Chondrocyte (in vitro differentiated cells): Measurements from ENCODE around the gene NUDT5. TPM values are rescaled to one million over a fixed set of nuclear protein-coding genes. Genes with fewer than 3 reads are reported as not detected.

Source experiments
- DNase-seq: peaks from one replicate; pipeline ENCODE4 v3.0.0; 2021; ENCODE audit warnings: mixed read lengths, low spot score
- H3K27ac Mint-ChIP-seq: one replicate; pipeline ENCODE4 v1.8.0; 2021; ENCODE audit warnings: mild to moderate bottlenecking, moderate library complexity, mixed read lengths; ENCODE audit not compliant: unreplicated experiment
- H3K27me3 Mint-ChIP-seq: 2 replicates; pipeline ENCODE4 v1.8.0; 2021; ENCODE audit warnings: low read depth, mixed read lengths
- H3K36me3 Mint-ChIP-seq: 2 replicates; pipeline ENCODE4 v1.8.0; 2021; ENCODE audit warnings: low read depth, mixed read lengths
- H3K4me1 Mint-ChIP-seq: 2 replicates; pipeline ENCODE4 v1.8.0; 2021; ENCODE audit warnings: low read depth, mild to moderate bottlenecking, mixed read lengths
- H3K4me3 Mint-ChIP-seq: one replicate; pipeline ENCODE4 v1.8.0; 2021; ENCODE audit warnings: mild to moderate bottlenecking, moderate library complexity, mixed read lengths; ENCODE audit not compliant: unreplicated experiment
- H3K9me3 Mint-ChIP-seq: 2 replicates; pipeline ENCODE4 v1.8.0; 2021; ENCODE audit warnings: low read depth, mixed read lengths
- total RNA-seq: library from RNA; stranded (reverse); gene quantifications from 3 replicates; pipeline ENCODE4 v1.2.1, GENCODE V29; 2021
- TF ChIP-seq, protein P1 (sequence below): fragments of 200-600 bp; sonication (generic); IDR thresholded peaks from 2 replicates; pipeline ENCODE4 v1.5.0; 2021; ENCODE audit warnings: antibody characterized with exemption, mild to moderate bottlenecking, moderate library complexity

NUDT5 gene
- total RNA-seq, 1 donor from 2014 or later = 43.9 TPM

DNA sequence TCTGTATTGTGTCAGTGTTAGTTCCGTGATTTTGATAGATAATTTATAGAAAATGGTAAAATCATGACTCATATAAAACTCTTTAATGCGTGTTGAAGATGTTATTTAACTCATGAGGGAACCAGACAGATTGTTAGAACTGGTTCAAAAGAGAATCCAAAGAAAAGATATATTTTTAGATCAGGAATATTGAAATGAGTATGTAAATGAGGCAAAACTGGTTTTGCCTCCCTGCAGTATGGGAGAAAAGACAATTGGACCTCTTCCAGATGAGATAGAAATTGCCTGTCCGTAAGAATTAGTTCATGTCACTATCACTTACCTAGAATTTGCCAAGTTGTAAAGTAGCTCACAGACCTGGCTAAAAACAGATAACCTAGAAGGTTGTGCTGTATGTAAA lies 17.9 kb upstream of the NUDT5 start:
- no peak for DNase-seq

DNA sequence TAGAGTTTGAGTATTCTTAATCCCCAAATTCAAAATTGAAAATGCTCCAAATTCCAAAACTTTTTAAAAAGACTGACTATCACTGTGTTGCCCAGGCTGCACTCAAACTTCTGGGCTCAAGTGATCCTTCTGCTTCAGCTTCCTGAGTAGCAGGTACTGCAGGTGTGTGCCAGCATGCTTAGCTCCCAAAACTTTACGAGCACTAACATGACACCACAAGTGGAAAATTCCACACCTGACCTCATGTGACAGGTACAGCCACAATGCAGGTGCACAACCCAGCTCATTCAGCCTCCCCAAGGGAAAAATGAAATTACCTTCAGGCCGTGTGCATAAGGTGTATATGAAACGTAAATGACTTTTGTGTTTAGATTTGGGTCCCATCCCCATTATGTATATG lies 16.8 kb upstream of the NUDT5 start:
- Mint-ChIP-seq H3K27me3 (no peaks in the 10 kb centered on the region), H3K27ac (no peak overlapping the region), H3K4me1 (peaks cover 11% of the 10 kb centered on the region), H3K9me3 (no peaks in the 10 kb centered on the region), H3K4me3 (no peak overlapping the region), H3K36me3 (peaks cover 28% of the 10 kb centered on the region)
- TF ChIP-seq, protein P1, sequence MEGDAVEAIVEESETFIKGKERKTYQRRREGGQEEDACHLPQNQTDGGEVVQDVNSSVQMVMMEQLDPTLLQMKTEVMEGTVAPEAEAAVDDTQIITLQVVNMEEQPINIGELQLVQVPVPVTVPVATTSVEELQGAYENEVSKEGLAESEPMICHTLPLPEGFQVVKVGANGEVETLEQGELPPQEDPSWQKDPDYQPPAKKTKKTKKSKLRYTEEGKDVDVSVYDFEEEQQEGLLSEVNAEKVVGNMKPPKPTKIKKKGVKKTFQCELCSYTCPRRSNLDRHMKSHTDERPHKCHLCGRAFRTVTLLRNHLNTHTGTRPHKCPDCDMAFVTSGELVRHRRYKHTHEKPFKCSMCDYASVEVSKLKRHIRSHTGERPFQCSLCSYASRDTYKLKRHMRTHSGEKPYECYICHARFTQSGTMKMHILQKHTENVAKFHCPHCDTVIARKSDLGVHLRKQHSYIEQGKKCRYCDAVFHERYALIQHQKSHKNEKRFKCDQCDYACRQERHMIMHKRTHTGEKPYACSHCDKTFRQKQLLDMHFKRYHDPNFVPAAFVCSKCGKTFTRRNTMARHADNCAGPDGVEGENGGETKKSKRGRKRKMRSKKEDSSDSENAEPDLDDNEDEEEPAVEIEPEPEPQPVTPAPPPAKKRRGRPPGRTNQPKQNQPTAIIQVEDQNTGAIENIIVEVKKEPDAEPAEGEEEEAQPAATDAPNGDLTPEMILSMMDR = no peak
- no peak for DNase-seq

More for the DNA sequence above, 17.9 kb upstream of the NUDT5 start:
- TF ChIP-seq, protein P1 = no peak
- no peak overlapping the region for H3K4me3 Mint-ChIP-seq
- peaks cover 11% of the 10 kb centered on the region for H3K4me1 Mint-ChIP-seq
- peaks cover 27% of the 10 kb centered on the region for H3K36me3 Mint-ChIP-seq
- H3K27me3 Mint-ChIP-seq = no peaks in the 10 kb centered on the region
- no peak overlapping the region for H3K27ac Mint-ChIP-seq
- no peaks in the 10 kb centered on the region for H3K9me3 Mint-ChIP-seq

DNA sequence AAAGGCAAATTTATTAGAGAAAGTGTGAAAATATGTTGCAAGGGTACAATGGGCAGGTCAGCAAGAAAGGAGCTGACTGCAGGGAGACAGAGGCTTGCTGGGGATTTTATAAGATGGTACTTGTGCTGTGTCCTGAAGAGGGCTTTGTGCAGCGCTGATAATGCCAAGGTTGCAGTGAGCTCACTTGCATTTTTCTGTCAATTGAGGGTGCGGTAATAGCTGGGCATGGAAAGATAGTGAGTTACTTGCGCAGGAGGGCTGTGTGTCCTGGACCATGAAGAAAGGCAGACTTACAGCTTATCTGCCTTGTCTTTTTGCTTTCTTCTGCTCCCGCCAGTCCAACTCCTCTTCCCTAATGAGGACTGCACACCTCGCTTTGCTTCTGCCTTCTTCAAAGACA lies 12.8 kb upstream of the NUDT5 start:
- Mint-ChIP-seq H3K27ac (no peak overlapping the region), H3K9me3 (no peaks in the 10 kb centered on the region), H3K4me3 (no peak overlapping the region), H3K36me3 (peaks cover 34% of the 10 kb centered on the region), H3K27me3 (no peaks in the 10 kb centered on the region), H3K4me1 (no peaks in the 10 kb centered on the region)
- no peak for DNase-seq
- TF ChIP-seq, protein P1 = no peak

DNA sequence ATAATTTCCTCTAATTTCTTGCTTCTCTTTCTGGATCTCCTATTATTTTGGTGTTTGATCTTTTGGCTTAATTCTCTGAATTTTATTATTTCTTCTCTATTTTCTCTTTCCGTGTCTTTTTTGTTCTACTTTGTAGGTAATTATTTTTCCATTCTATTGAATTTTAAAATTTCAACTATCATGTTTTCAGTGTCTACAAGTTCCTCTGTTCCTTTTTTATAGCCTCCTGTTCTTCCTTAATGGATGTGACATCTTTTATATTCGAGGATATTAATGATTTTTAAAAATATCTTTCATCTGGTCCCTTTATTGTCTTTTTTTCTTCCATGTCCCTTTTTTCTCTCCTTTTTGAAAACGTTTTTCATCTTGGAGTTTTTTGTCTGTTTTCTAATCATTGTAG lies 11.4 kb upstream of the NUDT5 start:
- H3K4me1 Mint-ChIP-seq = no peaks in the 10 kb centered on the region
- TF ChIP-seq, protein P1 = no peak
- DNase-seq = no peak
- no peak overlapping the region for H3K27ac Mint-ChIP-seq
- H3K4me3 Mint-ChIP-seq = no peak overlapping the region
- H3K36me3 Mint-ChIP-seq = peaks cover 33% of the 10 kb centered on the region
- no peaks in the 10 kb centered on the region for H3K9me3 Mint-ChIP-seq
- no peaks in the 10 kb centered on the region for H3K27me3 Mint-ChIP-seq

DNA sequence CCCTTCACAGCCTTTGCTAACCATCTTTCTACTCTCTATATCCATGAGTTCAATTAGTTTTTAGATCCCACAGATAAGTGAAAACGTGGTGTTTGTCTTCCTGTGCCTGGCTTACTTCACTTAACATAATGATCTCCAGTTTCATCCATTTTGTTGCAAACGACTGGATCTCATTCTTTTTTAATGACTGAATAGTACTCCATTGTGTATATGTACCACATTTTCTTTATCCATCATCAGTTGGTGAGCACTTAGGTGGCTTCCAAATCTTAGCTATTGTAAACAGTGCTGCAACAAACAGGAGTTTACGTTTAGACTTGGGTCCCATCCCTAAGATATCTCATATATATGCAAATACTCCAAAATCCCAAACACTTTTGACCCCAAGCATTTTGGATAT lies 9.4 kb upstream of the NUDT5 start:
- Mint-ChIP-seq H3K27me3 (no peaks in the 10 kb centered on the region), H3K36me3 (peaks cover 28% of the 10 kb centered on the region)
- TF ChIP-seq, protein P1 = no peak

More for the DNA sequence above, 9.4 kb upstream of the NUDT5 start:
- Mint-ChIP-seq H3K27ac (no peak overlapping the region), H3K9me3 (no peaks in the 10 kb centered on the region), H3K4me1 (peaks cover 9% of the 10 kb centered on the region), H3K4me3 (no peak overlapping the region)
- no peak for DNase-seq
